Nephron (organoid): Measurements from ENCODE around the gene HCAR3.
"Not testable (repeated sequence)": the region's sequence is repeated elsewhere in the genome, so short reads cannot be mapped to it uniquely, and the experiment has no call there.

Experiments
- H3K27ac Mint-ChIP-seq, 3 experiments: 2 replicates each; pipeline ENCODE4 v1.8.0; 2020; ENCODE audit warnings: mixed read lengths in 3 of 3, mild to moderate bottlenecking in 2 of 3, moderate library complexity in 1 of 3
- H3K27me3 Mint-ChIP-seq: 2 replicates; pipeline ENCODE4 v1.8.0; 2021; ENCODE audit warnings: low read depth, mild to moderate bottlenecking, moderate library complexity, mixed read lengths
- H3K36me3 Mint-ChIP-seq: 2 replicates; pipeline ENCODE4 v1.8.0; 2020; ENCODE audit warnings: low read depth, mixed read lengths
- H3K4me1 Mint-ChIP-seq: 2 replicates; pipeline ENCODE4 v1.8.0; 2020; ENCODE audit warnings: mixed read lengths
- H3K4me3 Mint-ChIP-seq, 3 experiments: 2 replicates each; pipeline ENCODE4 v1.8.0; 2020; ENCODE audit warnings: mild to moderate bottlenecking in 3 of 3, mixed read lengths in 3 of 3, moderate library complexity in 2 of 3
- H3K9me3 Mint-ChIP-seq: 2 replicates; pipeline ENCODE4 v1.8.0; 2020; ENCODE audit warnings: mixed read lengths
- TF ChIP-seq, protein P1 (sequence below), 3 experiments: fragments of 200-600 bp; sonication (generic); IDR thresholded peaks; one replicate each; pipeline ENCODE4 v1.5.0; 2021; ENCODE audit warnings: antibody characterized with exemption in 3 of 3; ENCODE audit not compliant: unreplicated experiment in 3 of 3

HCAR3 gene

DNA sequence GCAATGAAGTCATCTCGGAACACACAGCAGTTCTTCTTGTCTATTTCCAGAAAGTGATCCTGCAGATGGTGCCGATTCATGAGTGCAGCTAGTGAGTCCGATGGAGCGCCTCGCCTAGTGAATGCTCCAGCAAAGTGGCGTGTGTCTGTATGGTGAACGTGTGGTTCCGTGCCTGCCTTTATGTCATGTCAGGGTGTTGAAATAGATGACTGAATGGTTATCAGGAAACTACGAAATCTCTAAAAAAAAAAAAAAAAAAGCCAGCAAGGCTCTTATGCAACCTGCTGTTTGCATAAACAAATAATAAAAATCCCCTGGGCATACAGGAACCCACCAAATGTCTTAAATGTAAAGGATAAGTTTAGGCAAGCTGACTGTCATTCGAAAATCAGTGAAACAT is at the start of gene HCAR3:
TSS of gene HCAR3 (minus strand) at position 154 of the 400 bp plus-strand sequence. CDS start at position 80, 74 bp downstream.
- H3K27me3 Mint-ChIP-seq, H3K4me1 Mint-ChIP-seq, H3K36me3 Mint-ChIP-seq, H3K4me3 Mint-ChIP-seq, H3K27ac Mint-ChIP-seq, H3K9me3 Mint-ChIP-seq: not testable (repeated sequence)

DNA sequence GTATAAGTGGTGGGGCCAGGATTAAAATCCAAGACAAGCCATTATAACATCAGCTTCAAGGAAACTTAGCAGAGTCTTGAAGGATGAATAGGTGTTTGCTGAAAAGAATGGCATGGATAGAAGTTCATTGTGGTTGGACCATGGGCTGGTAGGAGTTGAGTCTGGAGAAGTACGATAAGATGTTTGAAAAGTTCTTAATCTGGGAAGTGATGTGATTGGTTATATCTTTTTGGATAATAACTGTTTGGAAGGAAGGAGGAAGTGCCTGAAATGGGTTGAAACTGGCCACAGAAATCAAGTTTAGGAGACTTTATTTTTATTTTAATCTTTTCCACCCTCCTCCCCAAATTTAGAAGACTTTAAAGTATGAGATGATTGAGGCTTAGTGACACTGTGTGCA is 41.0 kb upstream of the HCAR3 start:
- peaks cover 13% of the 10 kb centered on the region for H3K4me1 Mint-ChIP-seq
- peaks cover 62% of the 10 kb centered on the region for H3K36me3 Mint-ChIP-seq
- no peak overlapping the region for H3K4me3 Mint-ChIP-seq
- no peaks in the 10 kb centered on the region for H3K9me3 Mint-ChIP-seq
- TF ChIP-seq, protein P1, sequence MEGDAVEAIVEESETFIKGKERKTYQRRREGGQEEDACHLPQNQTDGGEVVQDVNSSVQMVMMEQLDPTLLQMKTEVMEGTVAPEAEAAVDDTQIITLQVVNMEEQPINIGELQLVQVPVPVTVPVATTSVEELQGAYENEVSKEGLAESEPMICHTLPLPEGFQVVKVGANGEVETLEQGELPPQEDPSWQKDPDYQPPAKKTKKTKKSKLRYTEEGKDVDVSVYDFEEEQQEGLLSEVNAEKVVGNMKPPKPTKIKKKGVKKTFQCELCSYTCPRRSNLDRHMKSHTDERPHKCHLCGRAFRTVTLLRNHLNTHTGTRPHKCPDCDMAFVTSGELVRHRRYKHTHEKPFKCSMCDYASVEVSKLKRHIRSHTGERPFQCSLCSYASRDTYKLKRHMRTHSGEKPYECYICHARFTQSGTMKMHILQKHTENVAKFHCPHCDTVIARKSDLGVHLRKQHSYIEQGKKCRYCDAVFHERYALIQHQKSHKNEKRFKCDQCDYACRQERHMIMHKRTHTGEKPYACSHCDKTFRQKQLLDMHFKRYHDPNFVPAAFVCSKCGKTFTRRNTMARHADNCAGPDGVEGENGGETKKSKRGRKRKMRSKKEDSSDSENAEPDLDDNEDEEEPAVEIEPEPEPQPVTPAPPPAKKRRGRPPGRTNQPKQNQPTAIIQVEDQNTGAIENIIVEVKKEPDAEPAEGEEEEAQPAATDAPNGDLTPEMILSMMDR (IDR thresholded peaks at IDR 0.05; ENCODE audit: unreplicated experiment in 3 of 3), result no peak
- no peaks in the 10 kb centered on the region for H3K27me3 Mint-ChIP-seq
- H3K27ac Mint-ChIP-seq, result no peak overlapping the region

DNA sequence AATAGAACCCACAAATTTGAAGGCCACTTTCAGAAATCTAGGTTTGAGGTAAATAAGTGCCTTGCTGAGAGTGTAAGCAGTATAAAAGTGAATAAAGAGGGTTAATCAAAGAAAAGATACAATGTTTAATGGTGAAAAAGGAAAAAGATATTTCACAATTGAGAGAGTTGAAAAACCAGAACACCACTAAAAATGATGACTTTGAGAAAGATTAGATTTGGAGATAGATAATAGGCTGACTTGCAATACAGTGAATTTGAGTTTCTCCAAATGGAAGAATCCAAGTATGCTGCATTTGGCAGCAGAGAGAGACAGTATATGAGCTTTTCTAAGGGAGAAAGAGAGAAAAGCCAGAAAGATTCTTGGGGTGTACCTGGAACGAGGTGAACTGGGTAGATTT is 38.2 kb upstream of the HCAR3 start:
- peaks cover 54% of the 10 kb centered on the region for H3K36me3 Mint-ChIP-seq
- H3K27ac Mint-ChIP-seq, result no peak overlapping the region
- H3K9me3 Mint-ChIP-seq, result no peaks in the 10 kb centered on the region
- peaks cover 23% of the 10 kb centered on the region for H3K4me1 Mint-ChIP-seq
- TF ChIP-seq, protein P1 (IDR thresholded peaks at IDR 0.05; ENCODE audit: unreplicated experiment in 3 of 3), result no peak
- no peaks in the 10 kb centered on the region for H3K27me3 Mint-ChIP-seq
- peak overlapping the region; percentile 26 to 92 (median 60) for H3K4me3 Mint-ChIP-seq

DNA sequence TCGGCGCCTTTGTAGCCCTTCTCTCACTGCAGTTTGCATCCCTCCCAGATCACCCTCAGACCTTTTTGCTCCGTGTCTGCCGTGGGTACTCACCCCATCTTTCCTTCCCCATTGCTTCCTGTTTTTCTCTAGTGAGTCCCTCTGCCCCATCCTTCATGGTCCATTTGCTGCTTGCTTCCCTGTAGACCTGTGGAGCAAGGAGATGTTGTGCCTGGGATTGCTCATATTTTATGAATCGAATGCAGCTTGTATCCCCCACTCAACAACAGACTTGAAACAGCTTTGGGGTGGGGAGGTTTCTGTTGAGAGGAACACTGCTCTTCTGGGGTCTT is 36.7 kb upstream of the HCAR3 start:
- peaks cover 23% of the 10 kb centered on the region for H3K4me1 Mint-ChIP-seq

DNA sequence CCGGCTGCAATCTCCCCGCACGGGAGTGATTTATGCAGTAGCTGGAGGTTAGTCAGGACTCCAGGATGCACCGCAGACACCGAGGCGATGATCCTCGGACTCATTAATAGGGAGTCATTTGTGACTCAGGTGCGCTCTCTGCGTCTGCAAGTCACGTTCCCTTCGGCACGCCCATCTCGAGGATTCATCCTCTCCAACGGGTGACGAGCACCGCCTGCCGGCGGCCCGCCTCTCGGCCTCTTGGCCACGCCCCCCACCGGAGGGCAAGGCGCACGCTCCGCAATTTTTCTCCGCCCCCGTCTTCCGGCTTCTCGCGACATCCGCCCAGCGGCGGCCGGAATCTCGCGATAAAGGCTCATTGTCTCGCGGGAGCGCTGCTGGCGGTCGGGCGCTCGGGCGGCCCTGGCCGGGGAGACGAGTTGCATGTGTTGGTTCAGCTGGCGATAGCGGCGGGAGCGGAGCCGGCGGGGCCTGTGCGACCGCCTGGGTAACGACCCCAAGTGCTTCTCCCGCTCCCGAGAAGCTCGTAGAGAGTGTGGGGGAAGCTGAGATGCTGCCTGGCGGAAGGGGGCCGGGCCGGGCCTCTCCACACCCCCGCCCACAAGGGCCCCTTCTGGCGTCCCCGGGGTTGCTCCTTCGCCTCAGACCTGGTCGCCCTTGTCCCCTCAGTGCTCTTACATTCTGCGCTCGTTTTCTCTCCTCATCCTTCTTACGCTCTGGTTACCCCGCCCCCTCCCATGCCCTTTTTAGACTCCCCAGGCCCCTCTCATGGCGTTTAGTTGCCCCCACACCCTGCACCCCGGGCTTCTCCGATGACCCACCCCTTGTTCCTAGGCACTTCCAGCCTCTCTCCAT is 36.1 kb upstream of the HCAR3 start, which contains the start of gene DENR:
TSS of gene DENR (plus strand) at position 361 of the 855 bp plus-strand sequence. CDS start 878 bp downstream, outside the sequence.
- peak within 1 kb of the TSS; percentile 92 to 96 (median 93) for H3K4me3 Mint-ChIP-seq
- peaks cover 23% of the 10 kb centered on the region for H3K4me1 Mint-ChIP-seq
- no peaks in the 10 kb centered on the region for H3K27me3 Mint-ChIP-seq
- TF ChIP-seq, protein P1 (IDR thresholded peaks at IDR 0.05; ENCODE audit: unreplicated experiment in 3 of 3), result peak; percentile 67 to 90 (median 71)
- H3K27ac Mint-ChIP-seq, result peak within 1 kb of the TSS; percentile 92 to 97 (median 96)
- H3K36me3 Mint-ChIP-seq, result peaks cover 37% of the 10 kb centered on the region
- no peaks in the 10 kb centered on the region for H3K9me3 Mint-ChIP-seq

More for the DNA sequence above, 36.7 kb upstream of the HCAR3 start:
- peak overlapping the region; percentile 92 to 96 (median 93) for H3K4me3 Mint-ChIP-seq
- peaks cover 43% of the 10 kb centered on the region for H3K36me3 Mint-ChIP-seq
- H3K27me3 Mint-ChIP-seq, result no peaks in the 10 kb centered on the region
- peak overlapping the region; percentile 92 to 97 (median 96) for H3K27ac Mint-ChIP-seq
- TF ChIP-seq, protein P1 (IDR thresholded peaks at IDR 0.05; ENCODE audit: unreplicated experiment in 3 of 3), result no peak
- no peaks in the 10 kb centered on the region for H3K9me3 Mint-ChIP-seq

DNA sequence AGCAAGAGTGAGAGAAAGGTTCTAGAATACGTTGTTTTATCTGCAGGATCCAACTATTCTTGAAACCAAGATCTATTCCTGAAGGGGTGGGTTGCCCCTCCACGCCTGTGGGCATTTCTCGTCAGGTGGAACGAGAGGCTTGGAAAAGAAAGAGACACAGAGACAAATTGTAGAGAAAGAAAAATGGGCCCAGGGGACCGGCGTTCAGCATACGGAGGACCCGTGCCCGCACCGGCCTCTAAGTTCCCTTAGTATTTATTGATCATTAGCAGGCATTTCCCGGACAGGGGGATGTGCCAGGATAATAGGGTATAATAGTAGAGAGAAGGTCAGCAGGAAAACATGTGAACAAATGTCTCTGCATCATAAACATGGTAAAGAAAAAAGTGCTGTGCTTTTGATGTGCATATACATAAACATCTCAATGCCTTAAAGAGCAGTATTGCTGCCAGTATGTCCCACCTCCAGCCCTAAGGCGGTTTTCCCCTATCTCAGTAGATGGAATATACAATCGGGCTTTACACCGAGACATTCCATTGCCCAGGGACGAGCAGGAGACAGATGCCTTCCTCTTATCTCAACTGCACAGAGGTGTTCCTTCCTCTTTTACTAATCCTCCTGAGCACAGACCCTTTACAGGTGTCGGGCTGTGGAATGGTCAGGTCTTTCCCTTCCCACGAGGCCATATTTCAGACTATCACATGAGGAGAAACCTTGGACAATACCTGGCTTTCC is 34.3 kb upstream of the HCAR3 start:
- peak overlapping the region; percentile 92 to 97 (median 96) for H3K27ac Mint-ChIP-seq
- H3K36me3 Mint-ChIP-seq, result peaks cover 20% of the 10 kb centered on the region
- not testable (repeated sequence) for H3K9me3 Mint-ChIP-seq, H3K27me3 Mint-ChIP-seq
- H3K4me1 Mint-ChIP-seq, result peaks cover 23% of the 10 kb centered on the region
- peak overlapping the region; percentile 92 to 96 (median 93) for H3K4me3 Mint-ChIP-seq
